Measurements from ENCODE around the gene ENDOD1.
A peak's percentile ranks its signal among the peaks of the same experiment; 100 is the strongest.

The ENDOD1 gene

DNA sequence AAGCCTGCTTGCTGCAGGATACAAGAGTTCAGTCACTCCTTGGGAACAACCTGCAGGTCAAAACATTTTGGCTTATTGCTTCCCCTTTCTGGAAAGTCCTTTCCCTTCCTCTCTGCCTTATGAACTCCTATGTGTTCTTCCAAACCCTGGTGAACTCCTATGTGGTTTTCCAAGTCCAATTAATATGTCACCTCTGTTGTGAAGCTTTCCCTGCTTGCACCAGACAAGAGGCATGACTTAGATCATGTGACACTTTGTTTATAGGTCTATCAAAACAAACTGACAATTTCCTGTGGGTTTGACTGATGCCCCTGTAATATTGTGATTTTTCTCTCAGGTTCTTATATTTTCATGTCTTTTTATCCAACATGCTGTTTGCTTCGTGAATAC lies 64.2 kb downstream of the ENDOD1 start:
- no peak for DNase-seq (ENCODE audit: low spot score in 2 of 2)
- Mint-ChIP-seq H3K4me3 (peak overlapping the region; percentile 79), H3K27ac (peak overlapping the region; percentile 69), H3K4me1 (peaks cover 40% of the 10 kb centered on the region), H3K36me3 (peaks cover 6% of the 10 kb centered on the region), H3K9me3 (no peaks in the 10 kb centered on the region)
- no peak for ATAC-seq

DNA sequence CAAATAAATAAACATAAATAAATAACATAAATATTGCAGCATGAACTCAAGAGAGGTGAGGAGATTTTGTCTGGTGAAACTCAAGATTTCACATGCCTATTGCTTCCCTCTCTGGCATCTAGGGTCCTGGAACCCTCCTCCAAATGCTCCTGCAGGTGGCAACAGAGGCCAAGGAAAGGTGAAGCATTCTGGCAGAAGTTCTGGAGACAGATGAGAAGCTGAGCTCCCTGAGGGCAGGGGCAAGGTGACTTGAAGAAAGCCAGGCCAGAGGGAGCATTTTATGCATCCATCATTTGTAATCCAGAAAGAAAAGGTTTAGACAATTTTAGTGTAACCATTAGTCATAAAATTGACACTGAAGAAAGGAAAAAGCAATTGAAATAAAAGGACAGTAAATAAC lies 64.9 kb downstream of the ENDOD1 start:
- Mint-ChIP-seq H3K4me1 (peaks cover 40% of the 10 kb centered on the region), H3K9me3 (no peaks in the 10 kb centered on the region), H3K4me3 (no peak overlapping the region), H3K36me3 (peaks cover 6% of the 10 kb centered on the region), H3K27ac (no peak overlapping the region)
- no peak for ATAC-seq
- peak in 1 of 2 donors; percentile 60 for DNase-seq (ENCODE audit: low spot score in 2 of 2)

DNA sequence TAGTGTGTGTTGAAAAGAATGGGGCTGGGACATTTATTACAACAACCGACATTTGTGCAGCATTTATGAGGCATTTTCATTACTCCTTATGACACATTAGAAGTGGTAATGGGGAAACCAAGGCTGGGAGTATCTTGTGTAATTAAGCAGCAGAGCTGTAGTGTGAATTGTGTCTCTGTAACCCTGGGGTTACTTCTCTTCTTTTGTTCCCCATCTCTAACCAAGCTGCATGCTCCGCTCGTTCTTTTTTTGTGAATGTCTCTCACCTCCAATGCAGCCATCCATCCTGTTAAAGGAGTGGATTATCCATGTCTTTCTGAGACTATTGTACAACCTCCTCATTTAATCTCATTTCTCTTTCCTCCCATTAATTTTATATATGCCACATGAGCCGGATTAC lies 65.7 kb downstream of the ENDOD1 start:
- ATAC-seq, result no peak
- peaks cover 40% of the 10 kb centered on the region for H3K4me1 Mint-ChIP-seq
- no peaks in the 10 kb centered on the region for H3K9me3 Mint-ChIP-seq
- peaks cover 6% of the 10 kb centered on the region for H3K36me3 Mint-ChIP-seq
- no peak for DNase-seq (ENCODE audit: low spot score in 2 of 2)
- no peak overlapping the region for H3K27ac Mint-ChIP-seq
- H3K4me3 Mint-ChIP-seq, result no peak overlapping the region

DNA sequence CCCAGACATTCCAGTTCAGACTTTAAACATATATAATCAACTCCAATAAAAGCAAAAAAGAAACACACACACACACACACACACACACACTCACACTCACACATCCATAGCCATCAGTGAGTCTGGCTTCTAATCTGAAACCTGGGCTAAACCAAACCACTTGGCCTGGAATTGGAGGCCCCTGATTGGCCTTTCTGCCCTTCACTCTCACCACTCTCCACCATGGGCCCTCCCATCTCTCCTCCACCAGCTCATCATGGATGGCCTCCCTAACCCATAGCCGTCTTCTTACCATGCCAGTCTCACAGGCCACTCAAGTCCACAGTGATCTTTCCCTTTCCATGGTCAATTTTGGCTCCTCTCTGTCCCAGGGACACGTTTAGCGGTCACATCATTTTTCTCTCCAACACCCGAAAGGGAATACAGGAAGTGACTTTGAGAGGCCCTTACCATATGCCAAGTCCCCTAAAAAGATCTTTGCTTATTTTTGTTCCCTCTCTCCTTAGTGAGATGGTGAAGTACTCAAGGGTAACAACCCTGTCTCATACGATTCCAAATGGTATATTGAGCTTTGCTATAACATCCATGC lies 66.6 kb downstream of the ENDOD1 start:
- Mint-ChIP-seq H3K4me1 (peaks cover 40% of the 10 kb centered on the region), H3K4me3 (no peak overlapping the region)

DNA sequence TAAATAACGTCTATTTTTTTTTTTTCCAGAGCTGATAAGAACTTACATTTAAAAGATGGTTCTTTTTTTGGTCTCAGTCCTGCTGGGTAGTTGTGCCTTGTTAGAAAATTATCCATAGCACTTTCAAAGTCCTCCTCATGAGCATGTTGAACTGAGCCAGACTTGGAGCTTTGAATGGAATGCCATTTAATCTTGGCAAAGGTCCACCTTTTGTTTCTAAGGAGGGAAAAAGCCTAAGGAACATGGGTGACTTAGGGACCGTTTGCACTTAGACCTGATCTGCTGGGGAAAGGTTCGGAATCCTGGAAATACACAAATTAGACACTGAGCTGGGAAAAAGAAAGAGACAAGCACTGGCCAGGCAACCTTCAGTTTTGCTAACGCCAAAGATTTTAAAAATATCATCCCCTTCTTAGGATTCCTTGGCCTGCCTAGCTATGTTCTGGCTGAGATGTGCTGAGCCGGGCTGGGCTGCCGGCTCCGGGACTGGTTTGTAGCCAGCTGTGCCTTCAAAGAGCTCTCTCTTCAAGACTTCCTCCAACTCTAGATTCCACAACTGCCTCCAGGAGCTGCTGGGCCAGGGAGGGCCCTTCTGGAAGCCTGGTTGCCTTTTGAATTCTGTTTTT lies 67.4 kb downstream of the ENDOD1 start:
- Mint-ChIP-seq H3K9me3 (no peaks in the 10 kb centered on the region), H3K4me3 (no peak overlapping the region), H3K4me1 (peaks cover 33% of the 10 kb centered on the region), H3K27ac (no peak overlapping the region), H3K36me3 (peaks cover 6% of the 10 kb centered on the region)
- no peak for DNase-seq (ENCODE audit: low spot score in 2 of 2)
- ATAC-seq, result no peak

More for the DNA sequence above, 66.6 kb downstream of the ENDOD1 start:
- Mint-ChIP-seq H3K36me3 (peaks cover 6% of the 10 kb centered on the region), H3K9me3 (no peaks in the 10 kb centered on the region), H3K27ac (no peak overlapping the region)
- DNase-seq (ENCODE audit: low spot score in 2 of 2), result no peak
- no peak for ATAC-seq

DNA sequence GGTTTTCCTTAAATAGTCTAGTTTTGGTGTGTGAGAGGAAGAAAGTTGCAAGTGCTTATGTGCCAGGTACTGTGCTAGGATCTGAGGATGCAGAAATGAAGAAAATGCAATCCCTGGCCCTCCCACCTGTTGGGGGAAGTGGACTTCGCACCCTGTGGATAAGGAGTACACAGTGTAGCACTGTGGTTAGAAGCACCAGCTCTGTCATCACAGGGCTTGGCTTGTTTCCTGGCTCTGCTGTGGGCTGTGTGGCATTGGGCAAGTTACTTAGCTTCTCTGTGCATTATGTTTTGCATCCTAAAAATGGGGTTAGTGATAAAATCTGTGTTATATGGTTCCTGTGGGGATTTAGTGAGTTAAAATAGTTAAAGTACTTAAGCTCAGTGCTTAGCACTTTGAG lies 68.2 kb downstream of the ENDOD1 start:
- Mint-ChIP-seq H3K36me3 (peaks cover 6% of the 10 kb centered on the region), H3K9me3 (no peaks in the 10 kb centered on the region), H3K27ac (no peak overlapping the region), H3K4me1 (peaks cover 26% of the 10 kb centered on the region), H3K4me3 (no peak overlapping the region)
- DNase-seq (ENCODE audit: low spot score in 2 of 2), result no peak
- ATAC-seq, result no peak

DNA sequence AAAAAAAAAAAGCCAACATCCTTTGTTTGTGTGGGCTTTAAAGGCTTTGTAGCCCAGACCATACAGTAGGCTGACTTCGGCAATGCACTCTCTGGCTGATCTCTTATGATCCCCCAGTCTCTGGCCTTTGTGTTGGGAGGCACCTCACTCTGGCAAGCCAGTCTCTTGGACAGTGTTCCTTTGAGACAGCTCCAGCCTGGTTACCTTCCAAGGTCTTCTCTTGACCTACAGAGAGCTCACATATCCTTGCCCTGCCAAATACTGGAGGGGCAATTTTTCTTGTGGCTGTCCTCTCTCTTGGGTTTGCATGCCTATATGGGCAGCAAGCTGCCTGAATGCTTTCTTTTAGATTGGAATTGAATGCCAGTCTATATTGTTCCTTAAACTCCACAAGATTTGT lies 71.6 kb downstream of the ENDOD1 start:
- ATAC-seq (no peak), DNase-seq (ENCODE audit: low spot score in 2 of 2) (no peak)
- H3K4me1 Mint-ChIP-seq, result peaks cover 13% of the 10 kb centered on the region
- H3K9me3 Mint-ChIP-seq, result no peaks in the 10 kb centered on the region
- peaks cover 6% of the 10 kb centered on the region for H3K36me3 Mint-ChIP-seq
- H3K27ac Mint-ChIP-seq, result no peak overlapping the region
- no peak overlapping the region for H3K4me3 Mint-ChIP-seq

DNA sequence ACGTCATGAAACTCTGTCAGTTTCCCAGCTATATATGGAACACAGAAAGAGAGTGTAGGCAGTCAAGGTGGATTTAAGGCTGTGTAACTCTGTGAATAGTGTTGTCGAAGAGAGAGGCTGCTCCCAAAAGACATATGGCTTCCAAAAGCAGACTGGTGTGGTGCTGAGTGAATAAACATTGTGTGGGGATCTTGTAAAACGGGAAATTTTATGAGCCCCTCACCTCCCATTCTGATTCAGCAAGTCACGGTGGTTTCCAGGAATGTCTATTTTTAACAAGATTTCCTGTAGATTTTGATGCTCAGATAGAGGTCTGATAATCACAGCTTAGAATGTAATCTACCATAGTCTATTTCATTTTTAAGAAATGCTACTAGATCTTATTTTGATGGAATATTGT lies 73.5 kb downstream of the ENDOD1 start:
- no peak for ATAC-seq
- no peak overlapping the region for H3K27ac Mint-ChIP-seq

DNA sequence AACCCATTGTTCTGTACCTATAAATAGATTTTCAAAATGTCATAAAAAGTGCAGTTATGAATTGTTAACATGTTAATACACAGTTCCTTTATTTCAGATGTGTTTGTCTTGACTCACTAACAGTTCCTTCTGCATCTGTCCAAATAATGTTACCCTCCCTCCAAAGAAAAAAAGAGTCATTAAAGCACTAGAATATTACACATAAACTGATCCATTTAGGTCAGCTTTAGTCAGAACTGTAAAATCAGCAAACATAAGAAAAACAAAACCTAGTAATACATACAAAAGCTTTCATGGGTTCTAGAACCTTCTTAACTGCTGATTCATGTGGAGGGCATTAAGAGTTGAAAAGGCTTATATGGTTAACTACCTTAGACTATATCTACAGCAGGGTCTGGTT lies 76.0 kb downstream of the ENDOD1 start:
- DNase-seq (ENCODE audit: low spot score in 2 of 2) (no peak), ATAC-seq (no peak)
- H3K4me3 Mint-ChIP-seq, result no peak overlapping the region
- H3K4me1 Mint-ChIP-seq, result no peaks in the 10 kb centered on the region
- no peaks in the 10 kb centered on the region for H3K36me3 Mint-ChIP-seq
- no peak overlapping the region for H3K27ac Mint-ChIP-seq
- no peaks in the 10 kb centered on the region for H3K9me3 Mint-ChIP-seq

More for the DNA sequence above, 73.5 kb downstream of the ENDOD1 start:
- H3K36me3 Mint-ChIP-seq, result peaks cover 4% of the 10 kb centered on the region
- no peak for DNase-seq (ENCODE audit: low spot score in 2 of 2)
- no peak overlapping the region for H3K4me3 Mint-ChIP-seq
- H3K4me1 Mint-ChIP-seq, result peaks cover 5% of the 10 kb centered on the region
- H3K9me3 Mint-ChIP-seq, result no peaks in the 10 kb centered on the region

DNA sequence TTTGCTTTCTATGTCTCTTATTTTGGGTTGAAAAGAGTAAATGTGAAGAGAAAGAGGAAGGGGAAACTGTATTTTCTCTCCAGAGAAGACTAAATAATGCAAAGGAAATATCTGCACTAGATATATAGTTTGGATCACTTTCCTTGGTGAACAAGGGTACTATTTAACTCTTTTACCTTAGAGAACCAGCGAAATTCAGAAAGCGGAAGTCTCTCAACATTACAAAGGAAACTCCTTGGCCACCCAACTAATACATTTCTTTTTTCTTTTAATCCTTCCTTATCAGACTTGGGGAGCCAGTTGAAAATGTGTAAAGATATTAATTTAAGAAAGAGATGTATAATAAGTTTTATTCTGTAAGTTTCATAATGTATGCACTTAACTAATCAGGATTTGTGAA lies 77.1 kb downstream of the ENDOD1 start:
- Mint-ChIP-seq H3K4me3 (no peak overlapping the region), H3K36me3 (no peaks in the 10 kb centered on the region), H3K27ac (no peak overlapping the region), H3K9me3 (no peaks in the 10 kb centered on the region), H3K4me1 (no peaks in the 10 kb centered on the region)
- ATAC-seq (no peak), DNase-seq (ENCODE audit: low spot score in 2 of 2) (no peak)

DNA sequence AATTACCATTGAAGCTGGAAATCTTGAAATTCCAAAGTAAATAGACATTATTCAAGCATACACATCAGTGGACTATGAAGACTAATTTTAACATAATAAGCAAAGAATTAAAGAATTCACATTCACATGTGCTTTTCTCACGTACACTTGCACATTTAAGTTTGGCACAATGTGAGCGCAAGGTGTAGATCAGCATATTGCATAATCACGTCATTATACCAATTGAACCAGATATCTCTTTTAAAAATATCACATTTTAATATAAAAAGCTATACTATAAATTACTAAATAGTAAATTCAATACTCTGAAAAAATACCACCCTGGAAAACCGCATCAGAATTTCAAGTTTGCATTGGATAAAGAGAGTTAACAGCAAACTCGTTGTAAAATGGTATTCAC lies 80.6 kb downstream of the ENDOD1 start:
- Mint-ChIP-seq H3K9me3 (no peaks in the 10 kb centered on the region), H3K36me3 (no peaks in the 10 kb centered on the region), H3K4me3 (no peak overlapping the region), H3K27ac (no peak overlapping the region), H3K4me1 (no peaks in the 10 kb centered on the region)
- DNase-seq (ENCODE audit: low spot score in 2 of 2) (no peak), ATAC-seq (no peak)

DNA sequence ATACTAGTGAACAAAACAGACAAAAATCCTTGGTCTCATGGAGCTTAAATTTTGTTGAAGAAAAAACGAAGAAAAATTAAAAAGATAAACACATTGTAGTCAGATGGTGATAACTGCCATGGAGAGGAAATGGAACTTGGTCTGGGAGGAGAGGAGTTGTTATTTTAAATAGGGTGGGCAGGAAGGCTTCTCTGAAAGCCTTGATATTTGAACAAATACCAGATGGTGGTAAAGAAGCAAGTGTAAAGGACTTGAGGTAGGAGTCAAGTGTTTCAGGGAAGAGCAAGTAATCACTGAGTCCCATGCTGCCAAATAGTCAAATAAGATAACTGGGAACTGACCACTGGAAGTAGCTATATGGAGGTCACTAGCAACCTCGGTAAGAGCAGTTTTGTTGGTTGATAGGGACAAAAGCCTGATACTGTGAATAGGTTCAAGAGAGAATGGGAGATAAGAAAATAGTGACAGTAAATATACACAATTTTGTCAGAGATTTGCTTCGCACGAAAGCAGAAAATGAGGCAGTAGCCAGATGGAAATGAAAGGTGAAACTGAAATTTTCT lies 86.3 kb downstream of the ENDOD1 start:
- Mint-ChIP-seq H3K4me1 (no peaks in the 10 kb centered on the region), H3K27ac (no peak overlapping the region), H3K36me3 (peaks cover 5% of the 10 kb centered on the region), H3K4me3 (no peak overlapping the region), H3K9me3 (no peaks in the 10 kb centered on the region)
- no peak for ATAC-seq
- DNase-seq (ENCODE audit: low spot score in 2 of 2), result no peak

Data from stimulated activated effector memory CD8-positive, alpha-beta T cell treated with anti-CD3 and anti-CD28 coated beads, Interleukin-12 subunit alpha, Interleukin-12 subunit beta, amount 100 ng/mL, for 72 hours (primary cell).